HG03039 (cell line): Measurements from ENCODE around the gene KIF1A.

Source experiments
- ATAC-seq: cut with Tn5 transposase; IDR thresholded peaks from one replicate; pipeline ENCODE4 v1.9.1; 2021; ENCODE audit warnings: mild to moderate bottlenecking, moderate library complexity; ENCODE audit not compliant: unreplicated experiment

KIF1A gene

GRCh38 chr2:240819126-240819857 is 727 bp downstream of the KIF1A start:
- no peak for ATAC-seq

DNA sequence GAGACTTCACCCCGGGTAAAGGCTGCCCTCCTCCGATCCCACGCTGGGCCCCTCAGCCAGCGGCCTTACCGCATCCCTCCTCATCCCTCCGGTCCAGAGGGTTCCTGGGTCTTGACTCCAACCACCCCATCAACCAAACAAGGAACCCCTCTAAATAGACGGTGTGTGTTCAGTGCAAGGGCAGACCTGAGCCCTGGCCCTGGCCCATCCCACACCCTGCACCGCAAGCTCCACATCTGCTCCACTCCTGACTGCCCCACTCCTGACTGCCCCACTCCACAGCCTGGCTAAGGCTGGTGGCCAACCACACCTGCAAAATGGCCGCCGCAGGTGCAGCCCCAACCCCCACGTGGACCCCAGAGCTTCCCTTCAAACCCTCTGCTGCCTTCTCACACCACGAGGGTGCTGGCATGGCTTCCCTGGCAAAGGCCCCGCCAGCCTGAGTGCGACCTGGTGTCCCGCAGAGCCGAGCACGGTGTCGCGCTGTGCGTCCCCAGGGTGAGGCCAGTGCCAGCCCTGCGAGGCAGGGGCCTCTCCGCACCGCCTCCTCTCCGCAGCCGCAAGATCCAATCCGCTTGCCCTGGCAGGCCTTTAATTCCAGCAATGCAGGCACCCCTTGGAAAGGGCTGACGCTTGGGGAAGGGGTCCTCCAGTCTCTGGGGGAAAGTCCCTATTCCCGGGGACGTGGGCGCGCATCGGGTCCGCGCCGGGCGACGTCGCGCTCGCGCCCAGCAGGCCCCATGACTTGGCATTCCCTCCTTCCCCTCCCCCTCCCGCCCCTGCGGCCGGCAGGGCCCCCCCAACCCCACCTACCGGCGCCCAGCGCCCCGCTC is 1.5 kb downstream of the KIF1A start:
- ATAC-seq: no peak

GRCh38 chr2:240817496-240818292 is 2.3 kb downstream of the KIF1A start:
- no peak for ATAC-seq

DNA sequence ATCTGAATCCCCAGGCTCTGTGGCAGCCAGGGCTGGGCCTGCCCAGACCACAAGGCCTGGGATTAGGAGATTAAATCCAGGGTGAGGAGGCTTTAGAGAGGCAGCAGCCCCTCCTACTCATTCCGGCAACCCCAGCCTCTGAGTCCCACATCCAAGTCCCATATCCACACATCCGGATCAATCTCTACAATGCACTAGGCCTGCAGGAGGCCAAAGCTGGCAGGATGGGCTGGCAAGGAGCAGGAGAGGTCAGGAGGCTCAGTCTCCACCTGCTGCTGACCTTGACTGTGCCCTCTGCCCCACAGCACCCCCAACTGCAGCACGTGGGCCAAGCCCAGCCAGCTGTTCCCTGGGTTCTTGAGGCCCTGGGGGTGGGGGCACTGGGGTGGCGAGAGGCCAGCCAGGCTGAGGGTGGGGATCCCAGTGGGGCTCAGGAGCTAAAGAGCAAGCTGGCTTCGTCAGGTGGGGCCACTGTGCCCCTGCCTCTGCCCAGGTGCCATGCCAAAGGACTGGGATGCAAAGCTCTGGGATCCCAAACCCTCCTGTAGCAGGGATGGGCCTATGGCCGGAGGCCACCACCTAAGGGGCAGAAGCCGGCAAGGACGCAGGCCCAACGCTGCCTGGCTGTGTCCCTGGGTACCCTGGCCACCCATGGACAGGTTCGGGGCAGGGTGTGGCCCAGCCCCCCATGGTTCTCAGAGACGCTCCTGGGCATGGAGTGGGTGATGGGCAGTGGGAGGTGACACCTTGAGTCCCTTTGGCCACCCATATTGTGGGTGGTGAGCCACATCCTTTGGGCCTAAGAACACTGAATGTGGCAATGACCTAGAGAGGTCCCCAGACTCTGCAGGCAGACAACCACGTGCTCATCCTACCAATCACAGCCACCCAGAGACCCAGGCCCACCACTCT is 3.2 kb downstream of the KIF1A start:
- no peak for ATAC-seq

- no peak for ATAC-seq
Observed at GRCh38 chr2:240815761-240816583, 4.0 kb downstream of the KIF1A start.

DNA sequence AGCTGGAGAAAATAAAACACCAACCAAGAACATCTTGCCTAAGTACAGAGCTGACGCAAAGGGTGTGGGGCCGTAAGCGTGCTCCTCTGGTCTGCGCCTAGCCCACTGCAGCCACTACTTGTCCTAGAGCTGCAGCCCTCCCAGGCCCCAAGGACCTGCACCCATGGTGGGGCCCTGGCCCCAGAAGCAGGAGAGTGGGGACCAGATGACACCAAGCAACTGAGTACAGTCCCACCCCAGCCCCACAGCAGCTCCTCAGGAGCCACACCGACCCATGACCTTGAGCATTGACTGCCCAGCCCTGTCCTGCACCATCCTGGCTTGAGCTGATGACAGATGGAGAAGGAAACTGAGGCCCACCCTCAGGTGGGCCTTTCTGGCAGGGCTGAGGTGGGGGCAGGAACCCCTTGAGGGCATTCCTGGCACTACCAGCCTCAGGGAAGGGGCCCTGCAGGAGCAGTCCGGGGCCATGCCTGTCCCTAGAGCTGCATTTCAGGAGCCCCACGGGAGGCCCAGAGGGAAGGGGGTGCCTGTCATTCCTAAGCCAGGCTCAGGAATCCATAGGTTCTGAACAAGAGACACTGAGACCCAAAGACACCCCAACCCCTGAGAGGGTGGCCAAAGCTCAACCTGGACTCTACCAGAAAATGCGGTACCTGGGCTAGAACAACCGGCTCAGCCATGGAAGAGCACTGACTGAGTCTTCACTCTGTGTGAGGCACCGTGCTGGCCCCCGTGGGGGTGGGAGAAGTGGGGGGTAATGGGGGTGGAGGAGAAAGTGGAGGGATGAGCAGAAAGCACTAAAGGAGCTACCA is 4.9 kb downstream of the KIF1A start:
- no peak for ATAC-seq

GRCh38 chr2:240814280-240814679 is 5.7 kb downstream of the KIF1A start:
- ATAC-seq: no peak

GRCh38 chr2:240813231-240813921 is 6.6 kb downstream of the KIF1A start:
- ATAC-seq: no peak

GRCh38 chr2:240812721-240813120 is 7.3 kb downstream of the KIF1A start:
- ATAC-seq: no peak

GRCh38 chr2:240812301-240812680 is 7.7 kb downstream of the KIF1A start:
- ATAC-seq: no peak

DNA sequence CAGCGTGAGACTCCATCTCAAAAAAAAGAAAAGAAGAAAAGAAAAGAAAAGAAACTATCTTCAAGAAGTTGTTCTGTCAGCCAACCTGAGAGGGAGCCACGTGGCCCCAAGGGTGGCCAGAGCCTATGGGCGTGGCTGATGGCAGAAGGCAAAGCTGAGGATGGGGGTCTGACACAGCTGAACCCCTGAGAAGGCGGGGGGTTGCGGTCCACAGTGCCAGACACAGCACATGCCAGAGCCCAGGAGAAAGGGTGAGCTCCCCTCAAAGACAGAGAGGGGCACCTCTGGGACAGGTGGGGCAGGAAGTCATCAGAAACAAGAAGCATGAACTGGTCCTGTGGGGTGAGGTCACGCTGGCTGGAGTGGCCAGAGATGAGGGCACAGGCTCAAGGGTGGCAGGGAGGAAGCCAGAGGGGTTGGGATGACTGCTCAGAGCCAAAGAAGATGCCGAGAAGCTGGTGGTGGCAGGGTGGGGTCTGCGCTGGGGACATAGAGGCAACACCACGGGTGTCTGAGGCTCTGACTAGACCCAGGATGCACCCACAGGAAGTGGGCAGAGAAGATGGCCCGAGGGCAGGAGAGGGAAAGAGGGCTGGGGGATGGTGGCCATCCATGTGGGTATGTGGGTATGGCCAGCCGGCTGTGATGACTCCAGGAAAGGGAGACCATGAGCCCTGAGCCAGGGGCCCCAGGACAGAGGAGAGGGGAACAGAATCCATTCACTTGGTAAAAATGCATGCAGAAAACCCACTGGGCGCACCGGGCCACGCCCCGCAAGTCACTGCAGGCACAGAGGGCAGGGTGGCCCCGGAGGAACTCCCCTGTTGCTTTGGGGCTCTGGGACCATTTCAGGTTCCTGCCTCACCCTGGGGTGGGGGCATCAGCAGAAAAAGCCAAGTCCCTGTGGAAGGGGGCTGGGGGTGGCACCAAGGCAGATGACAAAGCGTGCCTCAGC is 8.4 kb downstream of the KIF1A start:
- ATAC-seq: no peak

DNA sequence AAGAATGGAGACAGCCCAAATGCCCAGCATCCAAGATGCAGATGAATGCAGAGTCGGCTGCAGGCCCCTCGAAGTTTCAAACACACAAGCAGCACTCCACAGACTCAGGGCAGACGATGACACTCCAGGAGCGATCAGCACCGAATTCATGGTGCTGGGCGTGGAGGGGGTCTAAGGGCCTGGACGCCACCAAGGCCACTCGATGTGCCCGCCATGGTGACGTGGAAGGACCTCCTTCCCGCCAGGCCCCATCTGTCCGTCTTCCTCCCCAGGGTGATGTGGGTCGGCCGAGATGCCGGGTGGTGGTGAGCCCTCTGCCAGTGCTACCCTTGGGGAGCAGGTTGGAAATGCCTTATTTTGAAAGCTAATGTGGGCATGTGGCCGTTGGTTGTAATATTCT is 9.4 kb downstream of the KIF1A start:
- ATAC-seq: no peak

GRCh38 chr2:240810199-240810598 is 9.8 kb downstream of the KIF1A start:
- ATAC-seq: no peak

DNA sequence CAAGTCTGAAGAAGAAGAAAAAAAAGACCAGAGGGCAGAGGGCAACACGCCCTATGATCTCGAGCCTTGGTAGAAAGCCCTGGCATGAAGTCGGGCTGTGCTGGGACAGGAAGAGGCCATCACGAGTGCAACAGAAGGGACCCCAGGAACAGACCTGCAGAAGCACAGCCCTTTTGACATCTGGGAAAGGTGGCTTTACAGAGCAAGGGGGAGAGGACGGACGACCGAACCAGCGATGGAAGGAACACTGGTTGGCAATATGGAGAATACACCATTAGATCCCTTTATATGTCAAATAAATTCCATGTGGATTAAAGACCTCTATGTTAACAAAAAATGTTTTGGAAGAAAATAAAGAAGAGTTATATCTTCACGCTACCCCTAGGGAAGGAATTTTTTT is 10.7 kb downstream of the KIF1A start:
- no peak for ATAC-seq

DNA sequence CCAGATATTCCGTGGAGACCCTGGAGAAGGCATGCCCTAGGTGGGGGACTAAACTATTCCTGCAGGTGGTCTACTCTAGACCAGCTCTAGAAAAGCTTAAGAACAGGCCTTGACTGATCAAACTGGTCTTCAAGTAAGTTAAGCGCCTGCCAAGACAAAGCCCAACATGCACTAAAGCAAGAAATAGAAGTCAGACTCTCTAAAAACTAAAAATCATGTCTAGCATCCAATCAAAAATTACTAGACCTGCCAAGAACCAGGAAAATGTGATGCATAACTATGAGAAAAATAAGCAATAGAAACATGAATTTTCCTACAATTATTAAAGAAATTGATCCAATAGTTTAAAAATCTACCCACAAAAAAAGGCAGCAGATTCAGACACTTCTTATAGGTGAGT is 13.6 kb downstream of the KIF1A start:
- ATAC-seq: no peak

DNA sequence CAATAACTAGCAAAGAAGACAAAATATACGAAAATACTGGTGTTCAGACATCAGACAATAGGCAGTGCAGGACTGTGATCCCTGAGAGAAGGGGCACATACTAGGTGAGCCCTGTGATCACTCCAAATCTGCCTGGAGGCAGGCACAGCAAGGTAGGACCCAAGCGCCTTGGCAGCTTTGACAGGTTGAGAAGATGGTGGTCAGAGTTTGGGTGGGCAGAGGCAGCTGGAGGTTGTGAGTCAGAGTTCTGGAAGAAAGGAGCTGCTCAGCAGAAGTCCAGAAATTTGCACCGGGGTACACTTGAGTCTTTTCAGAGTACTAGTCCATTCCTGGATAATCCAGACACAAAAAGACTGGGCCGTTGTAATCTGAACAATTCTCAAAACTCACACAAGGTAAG is 14.0 kb downstream of the KIF1A start:
- no peak for ATAC-seq

GRCh38 chr2:240803191-240803590 is 16.8 kb downstream of the KIF1A start:
- ATAC-seq: no peak
